Measurements from ENCODE around the gene WDR18. TPM values are rescaled to one million over a fixed set of nuclear protein-coding genes. Genes with fewer than 3 reads are reported as not detected.

The WDR18 gene
- polyA plus RNA-seq, 1 donor from 2014 or later: 64.9 TPM

GRCh38 chr19:960601-960938 is 23.6 kb upstream of the WDR18 start:
- Histone ChIP-seq H3K79me2 (replicated peaks; ENCODE audit: insufficient read depth, low read length) (no peaks in the 10 kb centered on the region), H3K4me2 (ENCODE audit: low read length) (no peak overlapping the region), H3K36me3 (ENCODE audit: insufficient read depth, low read length) (peaks cover 16% of the 10 kb centered on the region)

DNA sequence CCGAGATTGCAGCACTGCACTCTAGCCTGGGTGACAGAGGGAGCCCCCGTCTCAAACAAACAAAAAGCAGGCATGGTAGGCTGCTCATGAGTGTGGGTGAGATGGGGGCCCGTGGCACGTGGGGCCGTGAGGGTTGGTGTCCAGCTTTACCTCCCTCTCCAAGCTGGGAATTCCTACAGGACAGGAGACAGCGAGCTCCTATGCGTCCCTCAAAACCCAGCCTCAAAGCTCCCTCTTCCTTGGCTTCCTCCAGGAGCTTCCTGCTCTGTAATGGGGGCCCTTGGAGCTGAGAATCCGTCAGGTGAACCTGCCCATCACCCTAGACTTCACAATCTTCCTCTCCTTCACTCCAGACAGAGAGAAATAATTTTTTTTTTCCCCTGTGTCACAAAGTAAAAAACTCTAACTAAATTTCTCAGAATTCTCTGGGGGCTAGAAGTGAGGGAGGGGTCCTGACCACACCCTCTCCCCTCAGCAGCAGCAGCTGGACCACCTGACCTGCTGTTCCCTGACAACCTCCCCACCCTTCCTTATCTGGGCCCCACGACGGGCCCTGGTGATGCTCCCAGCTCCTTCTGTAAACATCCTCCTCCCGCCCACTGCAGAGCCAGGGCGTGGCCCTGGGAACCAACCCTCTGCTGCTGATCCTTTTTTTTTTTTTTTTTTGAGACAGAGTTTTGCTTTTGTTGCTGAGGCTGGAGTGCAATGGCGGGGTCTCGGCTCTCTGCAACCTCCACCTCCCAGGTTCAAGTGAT is 22.1 kb upstream of the WDR18 start:
- no peak overlapping the region for H3K27ac ChIP-seq (ENCODE audit: low read length)
- H3K79me2 ChIP-seq (replicated peaks; ENCODE audit: insufficient read depth, low read length): no peaks in the 10 kb centered on the region
- no peak for TF ChIP-seq POLR2AphosphoS5 (IDR thresholded peaks at IDR 0.05)
- no peak for TF ChIP-seq EP300 (conservative IDR thresholded peaks at IDR 0.05; ENCODE audit: poor library complexity, severe bottlenecking)
- no peak for TF ChIP-seq SMC3 (conservative IDR thresholded peaks at IDR 0.05; ENCODE audit: poor library complexity)
- no peak for TF ChIP-seq EZH2 (IDR thresholded peaks at IDR 0.05; ENCODE audit: borderline replicate concordance, insufficient read depth, low read length, poor library complexity, severe bottlenecking)
- TF ChIP-seq, protein P1, sequence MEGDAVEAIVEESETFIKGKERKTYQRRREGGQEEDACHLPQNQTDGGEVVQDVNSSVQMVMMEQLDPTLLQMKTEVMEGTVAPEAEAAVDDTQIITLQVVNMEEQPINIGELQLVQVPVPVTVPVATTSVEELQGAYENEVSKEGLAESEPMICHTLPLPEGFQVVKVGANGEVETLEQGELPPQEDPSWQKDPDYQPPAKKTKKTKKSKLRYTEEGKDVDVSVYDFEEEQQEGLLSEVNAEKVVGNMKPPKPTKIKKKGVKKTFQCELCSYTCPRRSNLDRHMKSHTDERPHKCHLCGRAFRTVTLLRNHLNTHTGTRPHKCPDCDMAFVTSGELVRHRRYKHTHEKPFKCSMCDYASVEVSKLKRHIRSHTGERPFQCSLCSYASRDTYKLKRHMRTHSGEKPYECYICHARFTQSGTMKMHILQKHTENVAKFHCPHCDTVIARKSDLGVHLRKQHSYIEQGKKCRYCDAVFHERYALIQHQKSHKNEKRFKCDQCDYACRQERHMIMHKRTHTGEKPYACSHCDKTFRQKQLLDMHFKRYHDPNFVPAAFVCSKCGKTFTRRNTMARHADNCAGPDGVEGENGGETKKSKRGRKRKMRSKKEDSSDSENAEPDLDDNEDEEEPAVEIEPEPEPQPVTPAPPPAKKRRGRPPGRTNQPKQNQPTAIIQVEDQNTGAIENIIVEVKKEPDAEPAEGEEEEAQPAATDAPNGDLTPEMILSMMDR (IDR thresholded peaks at IDR 0.05; ENCODE audit: poor library complexity, severe bottlenecking): no peak
- TF ChIP-seq MXI1 (conservative IDR thresholded peaks at IDR 0.05; ENCODE audit: poor library complexity, severe bottlenecking): no peak
- no peak for TF ChIP-seq RAD21 (conservative IDR thresholded peaks at IDR 0.05)
- TF ChIP-seq, protein P2, sequence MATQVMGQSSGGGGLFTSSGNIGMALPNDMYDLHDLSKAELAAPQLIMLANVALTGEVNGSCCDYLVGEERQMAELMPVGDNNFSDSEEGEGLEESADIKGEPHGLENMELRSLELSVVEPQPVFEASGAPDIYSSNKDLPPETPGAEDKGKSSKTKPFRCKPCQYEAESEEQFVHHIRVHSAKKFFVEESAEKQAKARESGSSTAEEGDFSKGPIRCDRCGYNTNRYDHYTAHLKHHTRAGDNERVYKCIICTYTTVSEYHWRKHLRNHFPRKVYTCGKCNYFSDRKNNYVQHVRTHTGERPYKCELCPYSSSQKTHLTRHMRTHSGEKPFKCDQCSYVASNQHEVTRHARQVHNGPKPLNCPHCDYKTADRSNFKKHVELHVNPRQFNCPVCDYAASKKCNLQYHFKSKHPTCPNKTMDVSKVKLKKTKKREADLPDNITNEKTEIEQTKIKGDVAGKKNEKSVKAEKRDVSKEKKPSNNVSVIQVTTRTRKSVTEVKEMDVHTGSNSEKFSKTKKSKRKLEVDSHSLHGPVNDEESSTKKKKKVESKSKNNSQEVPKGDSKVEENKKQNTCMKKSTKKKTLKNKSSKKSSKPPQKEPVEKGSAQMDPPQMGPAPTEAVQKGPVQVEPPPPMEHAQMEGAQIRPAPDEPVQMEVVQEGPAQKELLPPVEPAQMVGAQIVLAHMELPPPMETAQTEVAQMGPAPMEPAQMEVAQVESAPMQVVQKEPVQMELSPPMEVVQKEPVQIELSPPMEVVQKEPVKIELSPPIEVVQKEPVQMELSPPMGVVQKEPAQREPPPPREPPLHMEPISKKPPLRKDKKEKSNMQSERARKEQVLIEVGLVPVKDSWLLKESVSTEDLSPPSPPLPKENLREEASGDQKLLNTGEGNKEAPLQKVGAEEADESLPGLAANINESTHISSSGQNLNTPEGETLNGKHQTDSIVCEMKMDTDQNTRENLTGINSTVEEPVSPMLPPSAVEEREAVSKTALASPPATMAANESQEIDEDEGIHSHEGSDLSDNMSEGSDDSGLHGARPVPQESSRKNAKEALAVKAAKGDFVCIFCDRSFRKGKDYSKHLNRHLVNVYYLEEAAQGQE (IDR thresholded peaks at IDR 0.05; ENCODE audit: borderline replicate concordance): no peak
- TF ChIP-seq TAF1 (IDR thresholded peaks at IDR 0.05; ENCODE audit: low read depth): no peak
- H2AFZ ChIP-seq (ENCODE audit: low read depth, low read length): no peak overlapping the region
- H3F3A ChIP-seq (ENCODE audit: insufficient read depth, low read length, poor library complexity, severe bottlenecking): no peaks in the 10 kb centered on the region
- no peaks in the 10 kb centered on the region for H3K27me3 ChIP-seq (ENCODE audit: insufficient read depth, low read depth, low read length)
- H3K9me2 ChIP-seq (ENCODE audit: insufficient read depth, low read length): no peaks in the 10 kb centered on the region
- H3K4me2 ChIP-seq (ENCODE audit: low read length): no peak overlapping the region
- no peaks in the 10 kb centered on the region for H4K20me1 ChIP-seq (ENCODE audit: insufficient read depth)
- no peaks in the 10 kb centered on the region for H3K9me3 ChIP-seq (ENCODE audit: low read length)
- H3K36me3 ChIP-seq (ENCODE audit: insufficient read depth, low read length): peaks cover 20% of the 10 kb centered on the region
- no peak overlapping the region for H3K9ac ChIP-seq (ENCODE audit: low read length)
- H3K4me3 ChIP-seq (ENCODE audit: low read length): no peak overlapping the region

More at GRCh38 chr19:960601-960938, 23.6 kb upstream of the WDR18 start:
- Histone ChIP-seq H3F3A (ENCODE audit: insufficient read depth, low read length, poor library complexity, severe bottlenecking) (no peaks in the 10 kb centered on the region), H3K27me3 (ENCODE audit: insufficient read depth, low read depth, low read length) (no peaks in the 10 kb centered on the region), H3K27ac (ENCODE audit: low read length) (no peak overlapping the region), H3K9me3 (ENCODE audit: low read length) (no peaks in the 10 kb centered on the region), H3K4me3 (ENCODE audit: low read length) (no peak overlapping the region), H3K9me2 (ENCODE audit: insufficient read depth, low read length) (no peaks in the 10 kb centered on the region), H2AFZ (ENCODE audit: low read depth, low read length) (no peak overlapping the region), H3K9ac (ENCODE audit: low read length) (no peak overlapping the region), H4K20me1 (ENCODE audit: insufficient read depth) (no peaks in the 10 kb centered on the region)
- TF ChIP-seq POLR2AphosphoS5 (IDR thresholded peaks at IDR 0.05) (no peak), TAF1 (IDR thresholded peaks at IDR 0.05; ENCODE audit: low read depth) (no peak), MXI1 (conservative IDR thresholded peaks at IDR 0.05; ENCODE audit: poor library complexity, severe bottlenecking) (no peak), SMC3 (conservative IDR thresholded peaks at IDR 0.05; ENCODE audit: poor library complexity) (no peak), EZH2 (IDR thresholded peaks at IDR 0.05; ENCODE audit: borderline replicate concordance, insufficient read depth, low read length, poor library complexity, severe bottlenecking) (no peak), EP300 (conservative IDR thresholded peaks at IDR 0.05; ENCODE audit: poor library complexity, severe bottlenecking) (no peak), RAD21 (conservative IDR thresholded peaks at IDR 0.05) (no peak)
- TF ChIP-seq, protein P2 (IDR thresholded peaks at IDR 0.05; ENCODE audit: borderline replicate concordance): no peak
- TF ChIP-seq, protein P1 (IDR thresholded peaks at IDR 0.05; ENCODE audit: poor library complexity, severe bottlenecking): no peak
